ENCODE data around the gene ASB12. TPM values are rescaled to one million over a fixed set of nuclear protein-coding genes. Genes with fewer than 3 reads are reported as not detected.

ASB12 gene
- total RNA-seq, 4 donors from 2014 or later, result 0.41 TPM; not detected in 3

- Histone ChIP-seq H3K4me3 (no peak overlapping the region), H3K36me3 (no peaks in the 10 kb centered on the region), H3K9me3 (no peaks in the 10 kb centered on the region), H3K4me1 (no peaks in the 10 kb centered on the region), H3K27me3 (no peaks in the 10 kb centered on the region), H3K27ac (no peak overlapping the region)
- in situ Hi-C loops (cut with MboI; ENCODE audit: low pct_ligation_motif_present in 1 of 4, low pct_unique_long_range_greater_than_20kb in 1 of 4, low sequenced_read_pairs in 3 of 4), result no loop called here
- no peak for DNase-seq
- TF ChIP-seq POLR2A (IDR thresholded peaks at IDR 0.05) (no peak), POLR2AphosphoS5 (IDR thresholded peaks at IDR 0.05) (no peak), EP300 (IDR thresholded peaks at IDR 0.05; ENCODE audit: low read depth) (no peak), CTCF (IDR thresholded peaks at IDR 0.05) (no peak)
- WGBS, 2 donors (ENCODE audit: low coverage in 1 of 2), result 100% methylated on average over 2 of the region's 2 CpGs; no CpG with 5 or more reads in 1 of the 2 donors
- intact Hi-C loops (cut with DNase I; ENCODE audit: low total_unique reads), result no loop called here
Measured at GRCh38 chrX:64184396-64184795, 46.0 kb downstream of the ASB12 start.

DNA sequence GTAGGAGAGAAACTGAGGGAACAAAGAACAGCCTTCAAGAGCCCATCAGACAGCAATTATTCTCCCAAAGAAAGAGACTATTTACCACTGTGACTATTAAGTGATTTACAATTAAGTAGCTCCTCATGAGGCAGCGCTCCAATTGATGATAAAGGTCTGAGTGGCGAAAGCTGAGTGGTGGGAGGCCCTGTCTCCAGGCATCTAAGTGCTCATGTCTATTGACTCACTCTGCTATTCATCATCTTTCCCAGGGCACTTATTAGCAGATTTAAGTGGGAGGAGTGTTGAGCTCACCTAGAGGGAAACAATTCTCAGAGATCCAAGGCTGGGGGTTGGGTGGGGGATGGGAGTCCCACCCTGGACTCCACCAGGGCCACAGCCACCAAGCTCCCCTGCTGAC lies 48.2 kb downstream of the ASB12 start:
- Histone ChIP-seq H3K36me3 (no peaks in the 10 kb centered on the region), H3K4me1 (no peaks in the 10 kb centered on the region), H3K9me3 (no peaks in the 10 kb centered on the region), H3K27me3 (no peaks in the 10 kb centered on the region), H3K27ac (no peak overlapping the region), H3K4me3 (no peak overlapping the region)
- DNase-seq, result no peak
- 71% methylated on average over 2 of the region's 2 CpGs; no CpG with 5 or more reads in 1 of the 2 donors for WGBS, 2 donors (ENCODE audit: low coverage in 1 of 2)
- in situ Hi-C loops (cut with MboI; ENCODE audit: low pct_ligation_motif_present in 1 of 4, low pct_unique_long_range_greater_than_20kb in 1 of 4, low sequenced_read_pairs in 3 of 4), result no loop called here
- intact Hi-C loops (cut with DNase I; ENCODE audit: low total_unique reads), result no loop called here
- TF ChIP-seq POLR2A (IDR thresholded peaks at IDR 0.05) (no peak), POLR2AphosphoS5 (IDR thresholded peaks at IDR 0.05) (no peak), EP300 (IDR thresholded peaks at IDR 0.05; ENCODE audit: low read depth) (no peak), CTCF (IDR thresholded peaks at IDR 0.05) (no peak)

- in situ Hi-C loops (cut with MboI; ENCODE audit: low pct_ligation_motif_present in 1 of 4, low pct_unique_long_range_greater_than_20kb in 1 of 4, low sequenced_read_pairs in 3 of 4) (no loop called here), intact Hi-C loops (cut with DNase I; ENCODE audit: low total_unique reads) (no loop called here)
Measured at GRCh38 chrX:64176876-64177275, 53.5 kb downstream of the ASB12 start.

More at GRCh38 chrX:64176876-64177275, 53.5 kb downstream of the ASB12 start:
- TF ChIP-seq POLR2A (IDR thresholded peaks at IDR 0.05) (no peak), EP300 (IDR thresholded peaks at IDR 0.05; ENCODE audit: low read depth) (no peak), CTCF (IDR thresholded peaks at IDR 0.05) (no peak), POLR2AphosphoS5 (IDR thresholded peaks at IDR 0.05) (no peak)
- H3K27me3 ChIP-seq, result no peaks in the 10 kb centered on the region
- H3K9me3 ChIP-seq, result no peaks in the 10 kb centered on the region
- H3K4me1 ChIP-seq, result no peaks in the 10 kb centered on the region
- H3K27ac ChIP-seq, result no peak overlapping the region
- H3K4me3 ChIP-seq, result no peak overlapping the region
- no peaks in the 10 kb centered on the region for H3K36me3 ChIP-seq
- no peak for DNase-seq

Small RNA genes lying within 50 kb of the gene (small RNA-seq; reads per million reads assigned to genes)
- gene RN7SL799P, result 0 reads per million in 4 donors

Other genes starting within 250 kb of the ASB12 start
- gene AMER1, start 24.9 kb downstream of the ASB12 start, total RNA-seq, result 1 to 10 TPM; 1.6 to 8.2 (median 5.3) TPM
- gene MTMR8, start 164.8 kb upstream of the ASB12 start, total RNA-seq, result 10 to 100 TPM; 11.2 to 20.1 (median 15.2) TPM

Data from transverse colon (tissue), 4 donors.